Bronchial epithelial cell (primary cell): Measurements from ENCODE around the gene ONECUT3. TPM values are rescaled to one million over a fixed set of nuclear protein-coding genes. Genes with fewer than 3 reads are reported as not detected.

Experiments
- DNase-seq: peaks from one replicate; pipeline ENCODE4 v3.0.0-alpha.2; 2010; ENCODE audit warnings: low read depth
- FAIRE-seq: peaks from 2 replicates; lab custom pipeline; 2011; peaks lifted over from hg19 to GRCh38; lab: Jason Lieb, UNC
- H3K27me3 ChIP-seq: 2 replicates; pipeline ENCODE4 v1.5.1; 2011; ENCODE audit warnings: low read length; ENCODE audit not compliant: control insufficient read depth, insufficient read depth
- H3K36me3 ChIP-seq: 2 replicates; pipeline ENCODE4 v1.5.1; 2011; ENCODE audit warnings: low read length; ENCODE audit not compliant: control insufficient read depth, insufficient read depth
- H3K4me3 ChIP-seq: 2 replicates; pipeline ENCODE4 v1.5.1; 2011; ENCODE audit warnings: mild to moderate bottlenecking, low read depth, low read length, control low read depth
- total RNA-seq: library from RNA; depleted of rRNA; stranded (reverse); fragments of >200 nt; gene quantifications from 2 replicates; pipeline ENCODE4 v1.2.1, GENCODE V29; 2014
- TF ChIP-seq, protein P1 (sequence below): IDR thresholded peaks from 2 replicates; pipeline ENCODE4 v1.5.1; 2011; ENCODE audit warnings: mild to moderate bottlenecking, moderate library complexity, low read length, control low read depth, inconsistent platforms; ENCODE audit not compliant: insufficient read depth, severe bottlenecking

The ONECUT3 gene
- total RNA-seq, 1 donor from 2014 or later = under 0.01 TPM

DNA sequence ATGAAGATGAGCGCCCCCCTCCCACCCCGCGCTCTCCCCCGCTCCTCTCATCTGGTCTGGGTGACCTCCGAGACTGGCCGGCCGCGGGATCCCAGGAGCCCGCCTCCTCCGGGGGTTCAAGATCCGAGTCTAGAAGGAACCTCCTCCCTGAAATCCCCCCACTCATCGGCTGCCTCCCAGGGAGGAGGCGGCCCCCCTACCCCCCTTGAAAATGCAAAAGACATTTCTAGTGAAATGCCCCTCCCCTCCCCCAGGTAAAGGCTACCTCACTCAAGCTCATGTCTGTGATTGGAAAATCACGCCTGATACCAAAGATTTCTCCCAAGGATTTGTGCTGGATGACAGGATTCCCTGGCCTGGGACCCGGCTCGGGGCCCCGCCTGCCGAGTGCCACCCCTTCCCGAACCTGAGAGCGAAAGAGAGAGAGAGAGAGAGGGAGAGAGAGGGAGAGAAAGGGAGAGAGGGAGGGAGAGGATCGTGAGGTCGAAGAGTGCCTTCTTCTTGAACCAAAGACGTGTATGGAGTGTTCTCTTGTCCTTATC lies 23.4 kb downstream of the ONECUT3 start:
- FAIRE-seq (no peak), DNase-seq (no peak)
- Histone ChIP-seq H3K36me3 (no peaks in the 10 kb centered on the region), H3K27me3 (peaks cover 3% of the 10 kb centered on the region), H3K4me3 (no peak overlapping the region)
- TF ChIP-seq, protein P1, sequence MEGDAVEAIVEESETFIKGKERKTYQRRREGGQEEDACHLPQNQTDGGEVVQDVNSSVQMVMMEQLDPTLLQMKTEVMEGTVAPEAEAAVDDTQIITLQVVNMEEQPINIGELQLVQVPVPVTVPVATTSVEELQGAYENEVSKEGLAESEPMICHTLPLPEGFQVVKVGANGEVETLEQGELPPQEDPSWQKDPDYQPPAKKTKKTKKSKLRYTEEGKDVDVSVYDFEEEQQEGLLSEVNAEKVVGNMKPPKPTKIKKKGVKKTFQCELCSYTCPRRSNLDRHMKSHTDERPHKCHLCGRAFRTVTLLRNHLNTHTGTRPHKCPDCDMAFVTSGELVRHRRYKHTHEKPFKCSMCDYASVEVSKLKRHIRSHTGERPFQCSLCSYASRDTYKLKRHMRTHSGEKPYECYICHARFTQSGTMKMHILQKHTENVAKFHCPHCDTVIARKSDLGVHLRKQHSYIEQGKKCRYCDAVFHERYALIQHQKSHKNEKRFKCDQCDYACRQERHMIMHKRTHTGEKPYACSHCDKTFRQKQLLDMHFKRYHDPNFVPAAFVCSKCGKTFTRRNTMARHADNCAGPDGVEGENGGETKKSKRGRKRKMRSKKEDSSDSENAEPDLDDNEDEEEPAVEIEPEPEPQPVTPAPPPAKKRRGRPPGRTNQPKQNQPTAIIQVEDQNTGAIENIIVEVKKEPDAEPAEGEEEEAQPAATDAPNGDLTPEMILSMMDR = no peak

DNA sequence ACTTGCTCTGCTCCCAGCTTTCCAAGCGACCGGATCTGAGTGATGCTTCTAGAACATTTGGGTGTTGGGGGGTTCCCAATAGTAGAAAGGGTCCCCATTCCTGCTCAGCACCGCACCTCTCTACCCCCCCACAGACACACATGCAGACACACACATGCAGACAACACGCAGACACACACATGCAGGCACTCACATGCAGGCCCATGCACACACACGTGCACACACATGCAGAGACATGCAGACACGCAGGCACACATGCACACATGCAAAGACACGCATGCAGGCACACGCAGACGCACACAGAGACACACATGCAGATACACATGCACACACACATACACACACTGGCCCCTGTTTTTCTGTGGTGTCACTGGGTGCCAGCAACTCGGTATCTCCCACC lies 23.8 kb downstream of the ONECUT3 start:
- TF ChIP-seq, protein P1 = no peak
- no peak for DNase-seq
- Histone ChIP-seq H3K27me3 (peaks cover 3% of the 10 kb centered on the region), H3K4me3 (no peak overlapping the region), H3K36me3 (no peaks in the 10 kb centered on the region)
- peak; percentile 47 for FAIRE-seq

DNA sequence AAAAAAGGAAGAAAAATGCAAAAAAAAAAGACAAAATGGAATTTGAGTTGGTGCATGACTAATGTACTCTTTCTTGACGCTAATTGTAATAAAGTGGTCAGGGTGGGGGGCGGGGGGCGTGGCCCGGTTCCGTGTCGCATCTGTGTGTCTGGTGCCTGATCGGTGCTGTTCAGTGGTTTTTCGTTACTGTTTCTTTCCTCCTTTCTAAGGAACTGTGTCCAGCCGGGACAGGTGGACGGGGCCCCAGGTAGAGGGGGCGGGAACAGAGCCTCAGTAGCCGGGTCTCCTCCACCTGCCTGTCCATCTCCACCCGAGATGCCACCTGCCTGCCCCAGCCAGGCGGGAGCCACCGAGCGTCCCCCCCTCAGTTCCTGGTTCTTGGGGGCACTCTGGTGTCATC lies 26.3 kb downstream of the ONECUT3 start:
- FAIRE-seq (no peak), DNase-seq (no peak)
- Histone ChIP-seq H3K4me3 (no peak overlapping the region), H3K36me3 (no peaks in the 10 kb centered on the region), H3K27me3 (peaks cover 3% of the 10 kb centered on the region)
- TF ChIP-seq, protein P1 = no peak

DNA sequence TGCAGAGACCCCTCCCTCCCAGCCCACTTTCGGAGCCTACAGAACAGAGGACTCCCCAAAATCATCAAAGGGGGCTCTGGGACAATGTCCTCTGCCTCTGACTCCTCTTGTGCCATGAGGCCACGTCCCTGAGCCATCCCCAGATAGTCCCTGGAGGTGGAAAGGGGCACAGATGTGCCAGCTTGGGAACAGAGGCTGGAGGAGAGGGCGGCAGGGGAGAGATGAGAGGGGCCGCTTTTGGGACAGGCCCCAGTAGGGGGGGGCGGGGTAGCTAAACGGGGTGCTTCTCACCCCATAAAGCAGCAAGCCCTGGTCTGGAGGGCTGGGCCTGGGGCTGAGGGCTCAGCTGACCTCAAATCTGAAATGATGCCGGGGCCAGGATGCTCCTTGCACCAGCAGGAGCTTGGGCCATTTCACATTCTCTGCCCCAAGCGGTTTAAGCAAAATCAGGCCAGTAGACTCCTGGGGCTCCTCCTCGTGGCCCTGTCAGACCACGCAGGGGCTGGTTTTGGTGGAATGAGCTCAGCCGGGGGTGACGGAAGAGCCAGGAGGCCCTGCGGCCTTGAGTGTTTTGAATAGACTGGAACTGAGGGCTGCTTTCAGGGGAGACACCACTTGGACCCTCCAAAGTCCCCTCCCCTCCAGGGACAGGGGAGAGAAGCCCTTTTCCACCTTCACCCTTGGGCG lies 27.1 kb downstream of the ONECUT3 start:
- TF ChIP-seq, protein P1 = peak; percentile 17
- peaks cover 3% of the 10 kb centered on the region for H3K27me3 ChIP-seq
- no peak for FAIRE-seq
- DNase-seq = no peak
- no peak overlapping the region for H3K4me3 ChIP-seq
- H3K36me3 ChIP-seq = no peaks in the 10 kb centered on the region

DNA sequence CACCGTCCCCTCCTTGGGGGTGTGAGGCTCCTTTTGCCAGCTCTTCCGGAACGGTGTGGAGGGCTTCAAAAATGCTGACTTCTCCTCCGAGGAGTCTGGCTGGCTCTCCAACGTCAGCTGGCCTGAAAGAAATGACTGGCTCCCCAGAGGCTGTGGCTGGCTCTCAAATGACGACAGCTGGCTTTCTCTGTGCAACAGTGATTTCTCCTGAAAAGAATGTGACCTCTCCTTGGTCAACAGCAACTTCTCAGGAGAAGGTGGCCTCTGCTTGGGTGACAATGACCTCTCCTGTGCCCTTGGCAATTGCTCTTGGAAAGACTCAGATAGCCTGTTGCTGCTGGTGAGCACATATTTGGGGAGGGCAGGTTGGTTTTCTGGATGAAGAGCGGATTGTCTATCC lies 29.2 kb downstream of the ONECUT3 start:
- TF ChIP-seq, protein P1 = no peak
- FAIRE-seq = no peak
- peaks cover 3% of the 10 kb centered on the region for H3K27me3 ChIP-seq
- DNase-seq = no peak
- no peaks in the 10 kb centered on the region for H3K36me3 ChIP-seq
- H3K4me3 ChIP-seq = no peak overlapping the region
